PC-9 (cell line): ENCODE measurements around the gene PASK. TPM values are rescaled to one million over a fixed set of nuclear protein-coding genes. Genes with fewer than 3 reads are reported as not detected.

Experiments
- BruUV-seq: library from RNA; stranded (reverse); fragments of 400-500 nt; replicated peaks from 2 replicates; lab custom pipeline; 2021; lab: Mats Ljungman, UMichigan
- CTCF ChIA-PET: fragments of 300-600 bp; sonication (Branson Sonifier 250); formaldehyde crosslinking; loops from one replicate; lab custom pipeline; 2022; ENCODE audit warnings: antibody characterized with exemption; lab: Charles Lee
- POLR2A ChIA-PET: fragments of 300-600 bp; sonication (Branson Sonifier 250); formaldehyde crosslinking; loops from one replicate; lab custom pipeline; 2022; ENCODE audit warnings: antibody characterized with exemption; ENCODE audit not compliant: unreplicated experiment; lab: Charles Lee
- DNase-seq, 2 experiments: peaks; one replicate each; pipeline versions ENCODE4 v3.0.0 to v3.0.0-alpha.2; 2015 to 2022; ENCODE audit warnings: mixed read lengths in 1 of 2
- H2AFZ ChIP-seq: fragments of 200-600 bp; sonication (generic); 2 replicates; pipeline ENCODE4 v1.8.1; 2017; ENCODE audit warnings: antibody characterized with exemption
- H3F3A ChIP-seq: fragments of 200-600 bp; sonication (generic); 2 replicates; pipeline ENCODE4 v1.8.1; 2017; ENCODE audit warnings: antibody characterized with exemption, mild to moderate bottlenecking, low read depth; ENCODE audit not compliant: insufficient read depth
- H3K27ac ChIP-seq: fragments of 200-600 bp; sonication (generic); 2 replicates; pipeline ENCODE4 v1.6.1; 2016; ENCODE audit warnings: mixed run types
- H3K27me3 ChIP-seq: fragments of 200-600 bp; sonication (generic); 2 replicates; pipeline ENCODE4 v1.6.1; 2016; ENCODE audit warnings: low read depth, mixed run types; ENCODE audit not compliant: insufficient read depth
- H3K36me3 ChIP-seq: fragments of 200-600 bp; sonication (generic); 2 replicates; pipeline ENCODE4 v1.6.1; 2016; ENCODE audit warnings: low read depth, mixed run types
- H3K4me1 ChIP-seq: fragments of 200-600 bp; sonication (generic); replicated peaks from 2 replicates; pipeline ENCODE4 v1.6.1; 2016; ENCODE audit warnings: mixed run types; ENCODE audit not compliant: insufficient read depth
- H3K4me2 ChIP-seq: fragments of 200-600 bp; sonication (generic); 2 replicates; pipeline ENCODE4 v1.6.1; 2017; ENCODE audit warnings: mixed run types
- H3K4me3 ChIP-seq: fragments of 200-600 bp; sonication (generic); 2 replicates; pipeline ENCODE4 v1.6.1; 2016; ENCODE audit warnings: mixed run types
- H3K79me2 ChIP-seq: fragments of 200-600 bp; sonication (generic); 2 replicates; pipeline ENCODE4 v1.6.1; 2017; ENCODE audit warnings: low read depth, mixed run types
- H3K9me2 ChIP-seq: fragments of 200-600 bp; sonication (generic); 2 replicates; pipeline ENCODE4 v1.8.1; 2017; ENCODE audit warnings: mild to moderate bottlenecking; ENCODE audit not compliant: insufficient read depth
- H3K9me3 ChIP-seq: fragments of 200-600 bp; sonication (generic); 2 replicates; pipeline ENCODE4 v1.8.1; 2016; ENCODE audit warnings: low read depth; ENCODE audit not compliant: insufficient read depth
- H4K20me1 ChIP-seq: fragments of 200-600 bp; sonication (generic); 2 replicates; pipeline ENCODE4 v1.8.1; 2017; ENCODE audit not compliant: insufficient read depth
- EZH2 ChIP-seq: fragments of 200-600 bp; sonication (generic); IDR thresholded peaks from 2 replicates; pipeline ENCODE4 v1.8.0; 2017; ENCODE audit warnings: antibody characterized with exemption, low read depth
- intact Hi-C: fragments of 100-400 bp; cut with micrococcal nuclease; formaldehyde crosslinking; loops from one replicate; pipeline ENCODE4 v1.10.0; 2022; ENCODE audit not compliant: unreplicated experiment
- total RNA-seq: library from RNA; stranded (reverse); gene quantifications from 2 replicates; pipeline ENCODE4 v1.2.3, GENCODE V29; 2021
- TF ChIP-seq, protein P1 (sequence below): fragments of 200-600 bp; sonication (generic); conservative IDR thresholded peaks from 2 replicates; pipeline ENCODE4 v1.6.1; 2017; ENCODE audit warnings: mixed run types, antibody characterized with exemption, mild to moderate bottlenecking, moderate library complexity

The PASK gene
- total RNA-seq, 1 experiment from 2014 or later: 77.5 TPM

DNA sequence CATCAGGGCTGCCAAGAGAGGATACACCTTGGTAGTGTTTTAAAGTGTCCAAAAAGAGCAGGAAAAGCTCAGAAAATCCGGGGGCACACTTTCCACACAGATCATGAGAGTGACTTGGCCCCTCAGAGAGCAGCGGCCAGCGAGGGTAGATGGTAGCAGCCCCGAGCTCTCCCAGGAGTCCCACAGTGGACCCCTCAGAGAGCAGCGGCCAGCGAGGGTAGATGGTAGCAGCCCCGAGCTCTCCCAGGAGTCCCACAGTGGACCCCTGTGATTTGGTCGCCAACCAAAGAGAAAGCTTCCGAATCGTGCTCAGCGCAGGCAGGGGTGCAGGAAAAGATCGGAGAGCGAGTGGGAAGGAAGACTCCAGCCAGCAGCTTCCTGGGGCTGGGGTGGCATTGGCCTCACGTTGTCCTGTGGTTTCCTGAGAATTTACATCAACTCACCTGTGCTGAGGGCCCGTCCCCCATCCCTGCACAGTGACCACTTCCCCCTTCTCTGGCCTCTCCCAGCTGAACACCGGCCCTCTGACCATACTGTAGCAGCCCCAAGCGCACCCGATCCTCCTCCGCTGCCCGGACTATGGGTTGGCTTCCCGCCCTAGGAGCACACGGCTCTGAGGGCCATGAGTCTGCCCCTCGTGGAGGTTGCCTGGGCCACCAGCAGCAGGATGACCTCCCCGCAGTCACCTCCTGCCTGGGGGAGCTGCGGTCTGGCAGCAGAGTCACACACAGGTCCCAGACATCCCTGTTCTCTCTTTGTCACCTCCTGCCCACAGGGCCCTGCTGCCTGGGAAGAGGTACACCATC lies 80.9 kb downstream of the PASK start:
- POLR2A ChIA-PET: no interaction called here

DNA sequence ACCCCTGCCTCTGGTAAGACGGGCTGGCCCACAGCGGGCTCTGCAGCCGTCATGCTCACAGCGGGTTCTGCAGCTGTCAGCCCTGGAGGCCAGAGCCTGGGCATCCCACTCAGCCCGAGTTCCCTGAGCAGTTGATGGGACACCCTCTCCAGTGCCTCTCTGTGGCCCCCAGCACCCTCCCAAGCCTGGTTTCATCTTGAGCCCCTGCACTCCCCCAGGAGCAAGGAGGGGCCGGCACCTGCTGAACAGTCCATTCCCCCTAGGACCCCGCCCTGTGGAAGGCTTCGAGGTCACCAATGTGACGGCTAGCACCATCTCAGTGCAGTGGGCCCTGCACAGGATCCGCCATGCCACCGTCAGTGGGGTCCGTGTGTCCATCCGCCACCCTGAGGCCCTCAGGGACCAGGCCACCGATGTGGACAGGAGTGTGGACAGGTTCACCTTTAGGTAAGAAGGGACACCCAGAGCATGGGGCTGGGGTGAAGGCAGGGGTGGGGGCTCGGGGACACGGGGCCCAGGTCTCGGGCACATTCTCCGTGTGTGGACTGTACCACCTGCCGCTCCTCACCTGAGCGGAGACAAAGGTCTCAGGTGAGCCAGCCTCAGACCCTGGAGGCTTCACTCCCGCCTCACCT lies 81.7 kb downstream of the PASK start:
- no peaks in the 10 kb centered on the region for H3F3A ChIP-seq
- H3K9me3 ChIP-seq: no peaks in the 10 kb centered on the region
- H3K79me2 ChIP-seq: no peaks in the 10 kb centered on the region
- no peak overlapping the region for H2AFZ ChIP-seq
- intact Hi-C loops: no loop called here
- BruUV-seq: no TSS peak
- no peak overlapping the region for H3K4me3 ChIP-seq
- CTCF ChIA-PET: no interaction called here
- no peaks in the 10 kb centered on the region for H4K20me1 ChIP-seq
- no peaks in the 10 kb centered on the region for H3K4me1 ChIP-seq
- POLR2A ChIA-PET: no interaction called here
- H3K9me2 ChIP-seq: no peaks in the 10 kb centered on the region
- H3K36me3 ChIP-seq: no peaks in the 10 kb centered on the region
- DNase-seq: no peak
- H3K4me2 ChIP-seq: no peak overlapping the region
- H3K27me3 ChIP-seq: peaks cover 54% of the 10 kb centered on the region
- TF ChIP-seq, protein P1, sequence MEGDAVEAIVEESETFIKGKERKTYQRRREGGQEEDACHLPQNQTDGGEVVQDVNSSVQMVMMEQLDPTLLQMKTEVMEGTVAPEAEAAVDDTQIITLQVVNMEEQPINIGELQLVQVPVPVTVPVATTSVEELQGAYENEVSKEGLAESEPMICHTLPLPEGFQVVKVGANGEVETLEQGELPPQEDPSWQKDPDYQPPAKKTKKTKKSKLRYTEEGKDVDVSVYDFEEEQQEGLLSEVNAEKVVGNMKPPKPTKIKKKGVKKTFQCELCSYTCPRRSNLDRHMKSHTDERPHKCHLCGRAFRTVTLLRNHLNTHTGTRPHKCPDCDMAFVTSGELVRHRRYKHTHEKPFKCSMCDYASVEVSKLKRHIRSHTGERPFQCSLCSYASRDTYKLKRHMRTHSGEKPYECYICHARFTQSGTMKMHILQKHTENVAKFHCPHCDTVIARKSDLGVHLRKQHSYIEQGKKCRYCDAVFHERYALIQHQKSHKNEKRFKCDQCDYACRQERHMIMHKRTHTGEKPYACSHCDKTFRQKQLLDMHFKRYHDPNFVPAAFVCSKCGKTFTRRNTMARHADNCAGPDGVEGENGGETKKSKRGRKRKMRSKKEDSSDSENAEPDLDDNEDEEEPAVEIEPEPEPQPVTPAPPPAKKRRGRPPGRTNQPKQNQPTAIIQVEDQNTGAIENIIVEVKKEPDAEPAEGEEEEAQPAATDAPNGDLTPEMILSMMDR: no peak
- no peak overlapping the region for H3K27ac ChIP-seq

More for the DNA sequence above, 80.9 kb downstream of the PASK start:
- Histone ChIP-seq H3K4me1 (no peaks in the 10 kb centered on the region), H3K9me3 (no peaks in the 10 kb centered on the region), H3K27ac (no peak overlapping the region), H3K4me2 (no peak overlapping the region), H3K79me2 (no peaks in the 10 kb centered on the region), H4K20me1 (no peaks in the 10 kb centered on the region), H3K9me2 (no peaks in the 10 kb centered on the region), H2AFZ (no peak overlapping the region), H3K4me3 (no peak overlapping the region), H3K27me3 (peaks cover 58% of the 10 kb centered on the region), H3F3A (no peaks in the 10 kb centered on the region), H3K36me3 (no peaks in the 10 kb centered on the region)
- intact Hi-C loops: no loop called here
- BruUV-seq: no TSS peak
- no peak for TF ChIP-seq EZH2
- TF ChIP-seq, protein P1: no peak
- DNase-seq: no peak
- CTCF ChIA-PET: no interaction called here

DNA sequence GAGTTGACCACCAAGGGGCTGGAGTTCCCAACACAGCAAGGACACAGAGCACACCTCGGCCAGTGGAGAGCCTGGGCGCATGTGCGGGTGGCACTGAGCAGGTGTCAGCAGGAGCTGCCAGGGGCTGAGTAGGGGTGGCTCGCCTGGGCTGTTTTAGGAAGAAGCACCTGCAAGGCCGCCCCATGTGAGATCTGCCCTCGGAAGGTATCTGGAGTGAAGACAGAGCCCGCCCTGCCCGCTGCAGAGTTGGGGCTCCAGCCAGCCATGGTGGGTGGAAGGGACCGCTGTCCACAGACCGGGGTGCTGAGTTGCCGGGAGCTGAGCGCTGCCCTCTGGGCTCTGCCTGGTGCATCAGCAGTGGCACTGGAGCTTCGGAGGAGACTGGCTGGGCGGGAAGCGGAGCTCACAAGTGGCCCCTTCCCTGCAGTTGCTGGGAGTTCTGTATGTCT lies 82.4 kb downstream of the PASK start:
- CTCF ChIA-PET: no interaction called here
- H3K4me2 ChIP-seq: no peak overlapping the region
- H4K20me1 ChIP-seq: no peaks in the 10 kb centered on the region
- H3K36me3 ChIP-seq: no peaks in the 10 kb centered on the region
- no peaks in the 10 kb centered on the region for H3K9me2 ChIP-seq
- no peak overlapping the region for H2AFZ ChIP-seq
- no peaks in the 10 kb centered on the region for H3K9me3 ChIP-seq
- H3K27ac ChIP-seq: no peak overlapping the region
- H3K79me2 ChIP-seq: no peaks in the 10 kb centered on the region
- DNase-seq: peak in 1 of 2 experiments; percentile 53
- intact Hi-C loops: no loop called here
- no TSS peak for BruUV-seq
- H3F3A ChIP-seq: no peaks in the 10 kb centered on the region
- H3K27me3 ChIP-seq: peaks cover 47% of the 10 kb centered on the region
- POLR2A ChIA-PET: no interaction called here
- H3K4me1 ChIP-seq: no peaks in the 10 kb centered on the region
- TF ChIP-seq, protein P1: no peak
- TF ChIP-seq EZH2: no peak
- no peak overlapping the region for H3K4me3 ChIP-seq
